Measurements from ENCODE around the gene CUL1. TPM values are rescaled to one million over a fixed set of nuclear protein-coding genes. Genes with fewer than 3 reads are reported as not detected.

Gene CUL1
- total RNA-seq, 1 experiment from 2014 or later: 43.6 TPM

GRCh38 chr7:148723166-148723559 lies 24.5 kb downstream of the CUL1 start:
- Histone ChIP-seq H3F3A (ENCODE audit: low read length, unreplicated experiment) (no peaks in the 10 kb centered on the region), H3K4me3 (ENCODE audit: low read length) (no peak overlapping the region), H4K20me1 (ENCODE audit: low read length) (peaks cover 81% of the 10 kb centered on the region), H3K36me3 (ENCODE audit: low read depth, low read length) (no peaks in the 10 kb centered on the region), H3K4me1 (ENCODE audit: insufficient read depth, low read length) (no peaks in the 10 kb centered on the region), H3K4me2 (ENCODE audit: low read length) (no peak overlapping the region), H3K9me2 (replicated peaks; ENCODE audit: low read length) (no peaks in the 10 kb centered on the region), H3K79me2 (ENCODE audit: low read length) (peaks cover 100% of the 10 kb centered on the region), H3K27me3 (ENCODE audit: low read length) (no peaks in the 10 kb centered on the region), H2AFZ (ENCODE audit: low read length) (no peak overlapping the region), H3K9ac (ENCODE audit: low read length) (no peak overlapping the region), H3K27ac (ENCODE audit: low read length) (no peak overlapping the region), H3K9me3 (ENCODE audit: low read length) (no peaks in the 10 kb centered on the region)
- BruUV-seq (replicated peaks): no TSS peak
- POLR2A ChIA-PET (ENCODE audit: unreplicated experiment): no interaction called here
- CTCF ChIA-PET: no interaction called here
- no peak for TF ChIP-seq CTCF (conservative IDR thresholded peaks at IDR 0.05; ENCODE audit: low read depth, low read length)
- no peak for TF ChIP-seq EZH2phosphoT487 (IDR thresholded peaks at IDR 0.05; ENCODE audit: borderline replicate concordance, low read length)
- no peak for TF ChIP-seq EZH2 (IDR thresholded peaks at IDR 0.05; ENCODE audit: low read length, unreplicated experiment)
- ATAC-seq (no peak), DNase-seq (no peak)
- intact Hi-C loops (cut with micrococcal nuclease): no loop called here

- POLR2A ChIA-PET (ENCODE audit: unreplicated experiment): no interaction called here
- Histone ChIP-seq H3F3A (ENCODE audit: low read length, unreplicated experiment) (no peaks in the 10 kb centered on the region), H3K27ac (ENCODE audit: low read length) (no peak overlapping the region), H3K27me3 (ENCODE audit: low read length) (no peaks in the 10 kb centered on the region), H3K4me3 (ENCODE audit: low read length) (no peak overlapping the region), H3K79me2 (ENCODE audit: low read length) (peaks cover 100% of the 10 kb centered on the region), H4K20me1 (ENCODE audit: low read length) (peaks cover 81% of the 10 kb centered on the region), H3K4me2 (ENCODE audit: low read length) (no peak overlapping the region), H3K9me2 (replicated peaks; ENCODE audit: low read length) (no peaks in the 10 kb centered on the region), H2AFZ (ENCODE audit: low read length) (no peak overlapping the region), H3K4me1 (ENCODE audit: insufficient read depth, low read length) (no peaks in the 10 kb centered on the region), H3K9ac (ENCODE audit: low read length) (no peak overlapping the region), H3K9me3 (ENCODE audit: low read length) (no peaks in the 10 kb centered on the region), H3K36me3 (ENCODE audit: low read depth, low read length) (no peaks in the 10 kb centered on the region)
- DNase-seq (no peak), ATAC-seq (no peak)
- CTCF ChIA-PET: no interaction called here
- intact Hi-C loops (cut with micrococcal nuclease): no loop called here
- no TSS peak for BruUV-seq (replicated peaks)
- TF ChIP-seq CTCF (conservative IDR thresholded peaks at IDR 0.05; ENCODE audit: low read depth, low read length) (no peak), EZH2 (IDR thresholded peaks at IDR 0.05; ENCODE audit: low read length, unreplicated experiment) (no peak), EZH2phosphoT487 (IDR thresholded peaks at IDR 0.05; ENCODE audit: borderline replicate concordance, low read length) (no peak)
Observed at GRCh38 chr7:148723846-148724245, 25.1 kb downstream of the CUL1 start.

- no peak overlapping the region for H2AFZ ChIP-seq (ENCODE audit: low read length)
- H3K27ac ChIP-seq (ENCODE audit: low read length): no peak overlapping the region
- no peaks in the 10 kb centered on the region for H3F3A ChIP-seq (ENCODE audit: low read length, unreplicated experiment)
- H3K36me3 ChIP-seq (ENCODE audit: low read depth, low read length): peaks cover 6% of the 10 kb centered on the region; the same call in 1 of the 2 replicates
- CTCF ChIA-PET: no interaction called here
- peaks cover 99% of the 10 kb centered on the region for H3K79me2 ChIP-seq (ENCODE audit: low read length)
- no peak for ATAC-seq
- no peaks in the 10 kb centered on the region for H3K9me2 ChIP-seq (replicated peaks; ENCODE audit: low read length)
- TF ChIP-seq EZH2 (IDR thresholded peaks at IDR 0.05; ENCODE audit: low read length, unreplicated experiment) (no peak), CTCF (conservative IDR thresholded peaks at IDR 0.05; ENCODE audit: low read depth, low read length) (no peak), EZH2phosphoT487 (IDR thresholded peaks at IDR 0.05; ENCODE audit: borderline replicate concordance, low read length) (no peak)
- H3K4me1 ChIP-seq (ENCODE audit: insufficient read depth, low read length): peaks cover 11% of the 10 kb centered on the region
- no TSS peak for BruUV-seq (replicated peaks)
- no peak overlapping the region for H3K9ac ChIP-seq (ENCODE audit: low read length)
- H3K27me3 ChIP-seq (ENCODE audit: low read length): no peaks in the 10 kb centered on the region
- H3K4me3 ChIP-seq (ENCODE audit: low read length): no peak overlapping the region
- DNase-seq: no peak
- H4K20me1 ChIP-seq (ENCODE audit: low read length): peaks cover 78% of the 10 kb centered on the region
- POLR2A ChIA-PET (ENCODE audit: unreplicated experiment): interaction anchor here (0.6 to 0.7 kb wide), 2 partner anchors 15 to 744 kb away, joined by 5 to 8 read pairs; no protein-coding TSS in a partner anchor
- H3K4me2 ChIP-seq (ENCODE audit: low read length): no peak overlapping the region
- no peaks in the 10 kb centered on the region for H3K9me3 ChIP-seq (ENCODE audit: low read length)
- intact Hi-C loops (cut with micrococcal nuclease): no loop called here
Observed at GRCh38 chr7:148726385-148726784, 27.7 kb downstream of the CUL1 start.

All from PC-3 (cell line).